ENCODE data around the gene GDF2. TPM values are rescaled to one million over a fixed set of nuclear protein-coding genes. Genes with fewer than 3 reads are reported as not detected.

GDF2 gene
- total and polyA plus RNA-seq, 4 donors, result not detected

- no peak overlapping the region for H3K9ac ChIP-seq (ENCODE audit: insufficient read depth in 1 of 2, low read length in 2 of 2)
- peaks cover 0 to 3% (median 0%) of the 10 kb centered on the region in 3 donors for H3K27me3 ChIP-seq (ENCODE audit: control insufficient read depth in 3 of 3, insufficient read depth in 3 of 3, low read length in 2 of 3)
- no peaks in the 10 kb centered on the region for H3K36me3 ChIP-seq (ENCODE audit: control insufficient read depth in 4 of 4, insufficient read depth in 4 of 4, low read length in 4 of 4)
- H3K27ac ChIP-seq (ENCODE audit: low read depth in 1 of 2, low read length in 1 of 2), result no peak overlapping the region
- H3K4me1 ChIP-seq (ENCODE audit: control insufficient read depth in 5 of 5, insufficient read depth in 5 of 5, low read length in 5 of 5), result peaks cover 0 to 7% (median 0%) of the 10 kb centered on the region in 5 donors
- no peak for ATAC-seq (ENCODE audit: insufficient read depth, low FRiP score)
- H3K4me3 ChIP-seq, result no peak overlapping the region
- no peak for TF ChIP-seq CTCF (IDR thresholded peaks at IDR 0.05; ENCODE audit: control extremely low read depth, extremely low read depth)
- no peaks in the 10 kb centered on the region for H3K9me3 ChIP-seq (ENCODE audit: control insufficient read depth in 4 of 4, insufficient read depth in 3 of 4, low read length in 3 of 4)
- WGBS, 2 donors, result 61 to 79% methylated on average over 4 of the region's 4 CpGs
- DNase-seq, result peak in 1 of 3 donors; percentile 66
Measured at GRCh38 chr10:47337310-47337709, 15.1 kb downstream of the GDF2 start.

- no peak overlapping the region for H3K4me3 ChIP-seq
- no peaks in the 10 kb centered on the region for H3K9me3 ChIP-seq (ENCODE audit: control insufficient read depth in 4 of 4, insufficient read depth in 3 of 4, low read length in 3 of 4)
- H3K9ac ChIP-seq (ENCODE audit: insufficient read depth in 1 of 2, low read length in 2 of 2), result no peak overlapping the region
- no peaks in the 10 kb centered on the region for H3K27me3 ChIP-seq (ENCODE audit: control insufficient read depth in 3 of 3, insufficient read depth in 3 of 3, low read length in 2 of 3)
- H3K27ac ChIP-seq (ENCODE audit: low read depth in 1 of 2, low read length in 1 of 2), result no peak overlapping the region
- 91 to 92% methylated on average over 8 of the region's 8 CpGs for WGBS, 2 donors
- no peaks in the 10 kb centered on the region for H3K36me3 ChIP-seq (ENCODE audit: control insufficient read depth in 4 of 4, insufficient read depth in 4 of 4, low read length in 4 of 4)
- ATAC-seq (ENCODE audit: insufficient read depth, low FRiP score) (no peak), DNase-seq (no peak)
- peaks cover 0 to 7% (median 0%) of the 10 kb centered on the region in 5 donors for H3K4me1 ChIP-seq (ENCODE audit: control insufficient read depth in 5 of 5, insufficient read depth in 5 of 5, low read length in 5 of 5)
- TF ChIP-seq CTCF (IDR thresholded peaks at IDR 0.05; ENCODE audit: control extremely low read depth, extremely low read depth), result no peak
Measured at GRCh38 chr10:47339186-47339735, 17.0 kb downstream of the GDF2 start.

- H3K27ac ChIP-seq (ENCODE audit: low read depth in 1 of 2, low read length in 1 of 2), result no peak overlapping the region
- 62 to 77% methylated on average over 15 of the region's 15 CpGs for WGBS, 2 donors
- no peak for DNase-seq
- H3K4me1 ChIP-seq (ENCODE audit: control insufficient read depth in 5 of 5, insufficient read depth in 5 of 5, low read length in 5 of 5), result peaks cover 0 to 7% (median 0%) of the 10 kb centered on the region in 5 donors
- no peak for TF ChIP-seq CTCF (IDR thresholded peaks at IDR 0.05; ENCODE audit: control extremely low read depth, extremely low read depth)
- H3K36me3 ChIP-seq (ENCODE audit: control insufficient read depth in 4 of 4, insufficient read depth in 4 of 4, low read length in 4 of 4), result no peaks in the 10 kb centered on the region
- ATAC-seq (ENCODE audit: insufficient read depth, low FRiP score), result no peak
- H3K9ac ChIP-seq (ENCODE audit: insufficient read depth in 1 of 2, low read length in 2 of 2), result no peak overlapping the region
- H3K4me3 ChIP-seq, result no peak overlapping the region
- no peaks in the 10 kb centered on the region for H3K27me3 ChIP-seq (ENCODE audit: control insufficient read depth in 3 of 3, insufficient read depth in 3 of 3, low read length in 2 of 3)
- H3K9me3 ChIP-seq (ENCODE audit: control insufficient read depth in 4 of 4, insufficient read depth in 3 of 4, low read length in 3 of 4), result no peaks in the 10 kb centered on the region
Measured at GRCh38 chr10:47339759-47340607, 17.7 kb downstream of the GDF2 start.

Data from lung (tissue), 12 donors.